ENCODE results near the gene EFNB2. TPM values are rescaled to one million over a fixed set of nuclear protein-coding genes. Genes with fewer than 3 reads are reported as not detected.

Gene EFNB2
- total and polyA plus RNA-seq, 2 of the 8 experiments (the other 6 are each of a cell fraction or from before 2014, with no cell fraction given) = 8.2 to 12.0 TPM

DNA sequence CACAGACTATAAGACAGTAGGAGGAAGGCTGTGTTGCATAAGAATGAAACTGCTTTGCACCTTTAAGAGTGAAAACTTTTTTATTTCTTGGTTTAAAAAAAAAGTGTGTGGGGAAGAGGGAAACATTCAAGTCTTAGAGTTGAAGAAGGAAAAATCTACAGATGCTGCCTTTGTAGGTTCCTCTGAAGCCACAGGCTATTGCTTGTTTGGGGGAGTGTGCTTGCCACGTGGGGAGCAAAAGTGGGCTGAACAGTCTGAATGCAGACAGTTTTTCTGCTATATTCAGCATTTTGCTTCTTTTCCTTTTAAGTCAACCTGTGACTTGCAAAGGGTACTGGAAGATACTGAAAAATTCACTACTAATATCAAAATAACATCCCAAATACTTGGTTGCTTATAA is 36.9 kb downstream of the EFNB2 start:
- H3K79me2 ChIP-seq (ENCODE audit: control insufficient read depth in 1 of 2, insufficient read depth in 2 of 2, low read length in 2 of 2) = peaks cover 0 to 8% of the 10 kb centered on the region in 2 experiments; a peak in 2 of 4 replicates
- 33% methylated on average over 1 of the region's 1 CpG; no CpG with 5 or more reads in 1 of the 2 experiments for WGBS, 2 experiments (ENCODE audit: extremely low coverage in 1 of 2, insufficient coverage in 1 of 2, insufficient read length in 1 of 2, insufficient replicate concordance in 2 of 2, low coverage in 1 of 2, low lambda C conversion rate in 2 of 2, missing lambda C conversion rate in 1 of 2)
- H3K27ac ChIP-seq (ENCODE audit: low read depth, low read length) = no peak overlapping the region
- no peaks in the 10 kb centered on the region for H3K23me2 ChIP-seq (ENCODE audit: low read depth, low read length)
- no peak overlapping the region for H2BK20ac ChIP-seq (ENCODE audit: low read length)
- no peak overlapping the region for H4K8ac ChIP-seq (ENCODE audit: extremely low read depth, insufficient read depth, low read length)
- no peaks in the 10 kb centered on the region for H3K9me3 ChIP-seq (ENCODE audit: insufficient read depth in 2 of 2, low read depth in 1 of 2, low read length in 1 of 2)
- DNase-seq (ENCODE audit: low read depth in 1 of 2, low spot score in 2 of 2) = no peak
- no peak overlapping the region for H4K5ac ChIP-seq (ENCODE audit: insufficient read length, low read depth, low read length)
- H3K56ac ChIP-seq (replicated peaks; ENCODE audit: insufficient read length, low read depth, low read length) = no peak overlapping the region
- H3K4me2 ChIP-seq (ENCODE audit: insufficient read depth in 1 of 2, low read depth in 2 of 2, low read length in 2 of 2) = no peak overlapping the region
- no peak overlapping the region for H2BK120ac ChIP-seq (replicated peaks; ENCODE audit: low read depth, low read length)
- ChIA-PET CTCF (ENCODE audit: partially characterized antibody) (interaction anchor here (0.7 to 0.9 kb wide), 2 partner anchors 39 to 641 kb away, joined by 3 read pairs; no protein-coding TSS in a partner anchor), POLR2A (ENCODE audit: partially characterized antibody) (no interaction called here)
- H2AK5ac ChIP-seq (ENCODE audit: low read depth, low read length) = no peak overlapping the region
- H2BK12ac ChIP-seq (ENCODE audit: low read depth, low read length) = no peak overlapping the region
- no peak overlapping the region for H3K14ac ChIP-seq (ENCODE audit: insufficient read length)
- H3K79me1 ChIP-seq (ENCODE audit: low read depth, low read length) = no peaks in the 10 kb centered on the region
- H3K36me3 ChIP-seq (ENCODE audit: control insufficient read depth in 2 of 4, insufficient read depth in 4 of 4, low read length in 3 of 4) = peaks cover 0 to 4% (median 0%) of the 10 kb centered on the region in 4 experiments; a peak in 1 of 8 replicates
- no peak overlapping the region; a peak in 1 of 7 replicates for H3K9ac ChIP-seq (replicated peaks in 1 of 4; ENCODE audit: extremely low read depth in 1 of 4, low read depth in 3 of 4, low read length in 3 of 4)
- H2BK5ac ChIP-seq (ENCODE audit: low read depth, low read length) = no peak overlapping the region
- no peak for FAIRE-seq
- no peak overlapping the region for H2AFZ ChIP-seq (ENCODE audit: low read length)
- peak overlapping the region; percentile 21; the same call in 1 of the 2 replicates for H3K18ac ChIP-seq (ENCODE audit: extremely low read depth, low read length)
- H3K4me1 ChIP-seq (replicated peaks in 1 of 4; ENCODE audit: control insufficient read depth in 3 of 4, insufficient read depth in 4 of 4, low read length in 3 of 4) = peaks cover 0 to 17% (median 3%) of the 10 kb centered on the region in 4 experiments; a peak in 4 of 7 replicates
- no peak overlapping the region for H4K91ac ChIP-seq (replicated peaks; ENCODE audit: insufficient read length, low read length)
- peaks cover 0 to 1% (median 0%) of the 10 kb centered on the region in 4 experiments; a peak in 1 of 7 replicates for H3K27me3 ChIP-seq (replicated peaks in 1 of 4; ENCODE audit: control insufficient read depth in 3 of 4, extremely low read depth in 1 of 4, insufficient read depth in 3 of 4, low read length in 3 of 4)
- H3K23ac ChIP-seq (ENCODE audit: insufficient read length) = no peak overlapping the region
- H3K4me3 ChIP-seq (ENCODE audit: extremely low read depth in 1 of 4, insufficient read depth in 2 of 4, low read depth in 3 of 4, low read length in 4 of 4) = no peak overlapping the region
- TF ChIP-seq RXRA (IDR thresholded peaks at IDR 0.05; ENCODE audit: insufficient read depth, low read depth, low read length) = no peak
- TF ChIP-seq, protein P1, sequence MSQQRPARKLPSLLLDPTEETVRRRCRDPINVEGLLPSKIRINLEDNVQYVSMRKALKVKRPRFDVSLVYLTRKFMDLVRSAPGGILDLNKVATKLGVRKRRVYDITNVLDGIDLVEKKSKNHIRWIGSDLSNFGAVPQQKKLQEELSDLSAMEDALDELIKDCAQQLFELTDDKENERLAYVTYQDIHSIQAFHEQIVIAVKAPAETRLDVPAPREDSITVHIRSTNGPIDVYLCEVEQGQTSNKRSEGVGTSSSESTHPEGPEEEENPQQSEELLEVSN (IDR thresholded peaks at IDR 0.05) = no peak
- no peak for TF ChIP-seq CBX8 (IDR thresholded peaks at IDR 0.05; ENCODE audit: borderline replicate concordance, low read depth, low read length)
- TF ChIP-seq SAP30 (IDR thresholded peaks at IDR 0.05; ENCODE audit: insufficient read depth, insufficient replicate concordance, low read length) = no peak
- no peak for TF ChIP-seq KDM5A (IDR thresholded peaks at IDR 0.05; ENCODE audit: low read length)
- TF ChIP-seq SIRT6 (IDR thresholded peaks at IDR 0.05; ENCODE audit: low read length) = no peak
- TF ChIP-seq CBX5 (IDR thresholded peaks at IDR 0.05; ENCODE audit: low read depth, low read length) = no peak
- TF ChIP-seq HDAC6 (IDR thresholded peaks at IDR 0.05; ENCODE audit: low read depth, low read length) = no peak
- H3K4ac ChIP-seq (replicated peaks; ENCODE audit: insufficient read length, low read depth, low read length) = no peak overlapping the region
- no peaks in the 10 kb centered on the region for H4K20me1 ChIP-seq (replicated peaks in 1 of 2; ENCODE audit: control insufficient read depth in 1 of 2, insufficient read depth in 2 of 2, low read length in 2 of 2)
- H2BK15ac ChIP-seq (ENCODE audit: low read length) = no peak overlapping the region

Measured in H1 (cell line).